GM12878 (cell line): ENCODE results near the gene ADRA2C.

Experiments
- CTCF ChIP-seq, 3 experiments: IDR thresholded peaks in 2 of 3; conservative IDR thresholded peaks in 1 of 3; 2 replicates each; pipeline ENCODE4 v1.5.1; 2011; ENCODE audit warnings: low read depth in 3 of 3, low read length in 3 of 3, mild to moderate bottlenecking in 3 of 3, control low read depth in 2 of 3, moderate library complexity in 2 of 3, inconsistent platforms in 1 of 3, mixed read lengths in 1 of 3; ENCODE audit not compliant: control insufficient read depth in 2 of 3, insufficient read depth in 1 of 3; ENCODE audit errors: extremely low read depth in 1 of 3
- FOXK2 ChIP-seq: fragments of 450-650 bp; IDR thresholded peaks from 2 replicates; pipeline ENCODE4 v1.6.1; 2017; ENCODE audit warnings: mild to moderate bottlenecking, moderate library complexity
- POLR2AphosphoS5 ChIP-seq: IDR thresholded peaks from 2 replicates; pipeline ENCODE4 v1.6.1; 2011; ENCODE audit warnings: mild to moderate bottlenecking, low read length, inconsistent platforms
- RAD21 ChIP-seq: IDR thresholded peaks from 2 replicates; pipeline ENCODE4 v1.6.1; 2011; ENCODE audit warnings: mild to moderate bottlenecking, low read depth, low read length, moderate library complexity; ENCODE audit not compliant: insufficient read depth
- SUZ12 ChIP-seq: fragments of 200-600 bp; sonication (generic); IDR thresholded peaks from one replicate; pipeline ENCODE4 v1.6.1; 2018; ENCODE audit warnings: antibody characterized with exemption, mild to moderate bottlenecking; ENCODE audit not compliant: unreplicated experiment
- ZNF24 ChIP-seq: fragments of 450-650 bp; IDR thresholded peaks from 2 replicates; pipeline ENCODE4 v1.6.1; 2017; ENCODE audit warnings: antibody characterized with exemption, mild to moderate bottlenecking

DNA sequence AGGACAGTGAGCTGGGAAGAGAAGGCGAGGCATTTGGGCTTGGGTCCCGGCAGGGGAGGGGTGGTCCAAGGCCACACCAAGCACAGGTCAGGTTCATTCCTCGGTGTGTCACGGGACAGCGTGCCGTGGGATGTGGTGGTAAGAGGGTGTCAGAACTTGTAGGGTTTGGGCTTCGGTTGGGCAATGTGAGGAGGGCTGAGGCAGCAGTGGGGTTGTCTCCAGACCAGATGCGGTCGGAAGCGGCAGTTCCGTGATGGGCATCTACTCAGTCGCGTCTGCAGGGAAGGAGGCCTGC is 22.1 kb downstream of the ADRA2C start:
- TF ChIP-seq CTCF (IDR thresholded peaks at IDR 0.05 in 2 of 3, conservative IDR thresholded peaks at IDR 0.05 in 1 of 3; ENCODE audit: control insufficient read depth in 2 of 3, extremely low read depth in 1 of 3, insufficient read depth in 1 of 3, low read depth in 3 of 3, low read length in 3 of 3) (no peak), POLR2AphosphoS5 (no peak), FOXK2 (no peak), SUZ12 (no peak), RAD21 (no peak), ZNF24 (no peak)
